ENCODE data around the gene RCVRN. TPM values are rescaled to one million over a fixed set of nuclear protein-coding genes. Genes with fewer than 3 reads are reported as not detected.

RCVRN gene
- total and polyA plus RNA-seq, 10 donors, result 0.03 to 1.4 (median 0.31) TPM

DNA sequence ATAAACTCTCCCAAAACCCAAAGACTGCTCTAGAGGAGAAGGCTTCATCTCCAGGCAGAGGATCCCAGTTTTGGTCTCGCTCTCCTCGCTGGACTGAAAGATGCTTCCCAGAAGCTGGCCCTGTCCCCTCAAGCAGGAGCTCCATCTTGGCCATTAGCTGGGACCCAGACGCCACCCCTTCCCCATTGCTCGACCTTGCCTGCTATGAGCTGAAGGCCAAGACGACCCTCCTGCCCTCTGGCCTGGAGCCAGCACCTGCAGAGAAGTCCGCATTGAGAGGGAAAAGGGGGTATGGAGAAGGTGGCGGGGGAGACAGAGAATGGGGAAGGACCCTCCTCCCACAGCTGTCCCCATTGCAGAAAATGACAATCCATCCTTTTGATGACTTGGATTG is 3.6 kb upstream of the RCVRN start:
- no peaks in the 10 kb centered on the region for H3K9me3 ChIP-seq
- no peaks in the 10 kb centered on the region for H3K4me1 ChIP-seq
- peaks cover 0 to 16% (median 0%) of the 10 kb centered on the region in 7 donors for H3K27me3 ChIP-seq (replicated peaks in 1 of 7)
- 60 to 75% (median 72%) methylated on average over 7 of the region's 7 CpGs for WGBS, 5 donors
- H3K4me3 ChIP-seq, result no peak overlapping the region
- peak; percentile 59 for DNase-seq
- no peak overlapping the region for H3K27ac ChIP-seq
- peaks cover 0 to 24% (median 0%) of the 10 kb centered on the region in 6 donors for H3K36me3 ChIP-seq
- intact Hi-C loops (cut with DNase I; ENCODE audit: low total_unique reads), result no loop called here
- TF ChIP-seq, protein P1, sequence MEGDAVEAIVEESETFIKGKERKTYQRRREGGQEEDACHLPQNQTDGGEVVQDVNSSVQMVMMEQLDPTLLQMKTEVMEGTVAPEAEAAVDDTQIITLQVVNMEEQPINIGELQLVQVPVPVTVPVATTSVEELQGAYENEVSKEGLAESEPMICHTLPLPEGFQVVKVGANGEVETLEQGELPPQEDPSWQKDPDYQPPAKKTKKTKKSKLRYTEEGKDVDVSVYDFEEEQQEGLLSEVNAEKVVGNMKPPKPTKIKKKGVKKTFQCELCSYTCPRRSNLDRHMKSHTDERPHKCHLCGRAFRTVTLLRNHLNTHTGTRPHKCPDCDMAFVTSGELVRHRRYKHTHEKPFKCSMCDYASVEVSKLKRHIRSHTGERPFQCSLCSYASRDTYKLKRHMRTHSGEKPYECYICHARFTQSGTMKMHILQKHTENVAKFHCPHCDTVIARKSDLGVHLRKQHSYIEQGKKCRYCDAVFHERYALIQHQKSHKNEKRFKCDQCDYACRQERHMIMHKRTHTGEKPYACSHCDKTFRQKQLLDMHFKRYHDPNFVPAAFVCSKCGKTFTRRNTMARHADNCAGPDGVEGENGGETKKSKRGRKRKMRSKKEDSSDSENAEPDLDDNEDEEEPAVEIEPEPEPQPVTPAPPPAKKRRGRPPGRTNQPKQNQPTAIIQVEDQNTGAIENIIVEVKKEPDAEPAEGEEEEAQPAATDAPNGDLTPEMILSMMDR (IDR thresholded peaks at IDR 0.05 in 8 of 11, conservative IDR thresholded peaks at IDR 0.05 in 3 of 11), result no peak
- no peak for TF ChIP-seq POLR2A (IDR thresholded peaks at IDR 0.05)
- no peak for TF ChIP-seq POLR2AphosphoS5 (IDR thresholded peaks at IDR 0.05)

DNA sequence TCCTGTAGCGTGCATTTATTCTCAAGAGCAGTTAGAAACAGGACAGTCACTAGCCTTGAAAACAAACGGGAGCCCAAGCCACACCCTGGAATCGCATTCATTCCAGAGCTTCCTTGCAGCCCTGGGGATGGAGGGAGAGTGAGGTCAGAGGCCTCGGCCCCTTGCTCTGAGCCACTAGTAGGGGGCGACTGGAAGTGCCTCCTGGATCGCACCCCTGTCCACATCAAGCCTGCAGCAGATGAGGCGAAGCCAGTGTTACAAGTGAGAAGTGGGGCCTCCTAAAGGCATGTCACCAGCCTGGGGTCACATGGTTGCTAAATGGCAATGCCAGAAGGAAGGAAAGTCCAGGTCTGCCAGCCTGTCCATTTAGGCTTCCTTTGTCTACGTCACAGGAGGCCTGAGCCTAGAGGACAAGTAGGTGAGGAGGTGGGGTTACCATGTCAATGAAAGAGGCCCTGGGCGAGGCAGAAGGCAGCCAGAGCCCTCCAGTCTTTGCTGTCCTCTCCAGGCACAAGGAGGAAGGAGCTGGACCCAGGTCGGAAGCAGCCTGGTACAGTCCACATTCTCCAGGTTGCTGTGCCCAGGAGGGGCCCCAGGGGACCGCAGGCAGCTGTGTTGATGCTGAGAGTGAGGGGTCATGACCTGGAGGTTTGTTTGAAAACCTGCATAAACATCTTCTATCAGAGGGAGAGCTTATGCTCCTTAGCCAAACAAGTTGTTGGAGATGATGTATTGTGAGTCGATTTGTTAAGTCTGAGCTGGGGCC is 3.0 kb upstream of the RCVRN start:
- Histone ChIP-seq H3K9me3 (no peaks in the 10 kb centered on the region), H3K27ac (no peak overlapping the region), H3K4me1 (no peaks in the 10 kb centered on the region), H3K36me3 (peaks cover 0 to 19% (median 0%) of the 10 kb centered on the region in 6 donors), H3K27me3 (replicated peaks in 1 of 7) (peaks cover 0 to 22% (median 0%) of the 10 kb centered on the region in 7 donors), H3K4me3 (no peak overlapping the region)
- intact Hi-C loops (cut with DNase I; ENCODE audit: low total_unique reads), result no loop called here
- TF ChIP-seq POLR2AphosphoS5 (IDR thresholded peaks at IDR 0.05), result no peak
- TF ChIP-seq, protein P1 (IDR thresholded peaks at IDR 0.05 in 8 of 11, conservative IDR thresholded peaks at IDR 0.05 in 3 of 11), result no peak
- TF ChIP-seq POLR2A (IDR thresholded peaks at IDR 0.05), result no peak
- 49 to 60% (median 58%) methylated on average over 11 to 12 of the region's 12 CpGs for WGBS, 5 donors
- peak; percentile 43 for DNase-seq

DNA sequence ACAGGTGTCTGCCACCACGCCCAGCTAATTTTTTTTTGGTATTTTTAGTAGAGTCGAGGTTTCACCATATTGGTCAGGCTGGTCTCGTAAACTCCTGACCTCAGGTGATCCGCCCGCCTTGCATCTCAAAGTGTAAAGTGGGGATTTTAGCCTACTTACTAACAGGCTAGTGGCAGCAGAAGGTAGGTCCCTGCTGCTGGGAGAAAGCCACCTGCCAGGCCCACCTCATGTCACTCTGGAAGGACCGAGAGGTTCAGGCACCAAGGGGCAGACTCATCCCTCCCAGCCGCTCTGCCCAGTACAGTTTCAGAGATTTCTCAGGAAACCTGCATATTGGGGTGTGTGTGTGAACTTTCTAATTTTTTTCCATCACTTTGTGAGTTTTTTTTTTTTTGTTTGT is 2.1 kb upstream of the RCVRN start:
- TF ChIP-seq POLR2AphosphoS5 (IDR thresholded peaks at IDR 0.05) (no peak), POLR2A (IDR thresholded peaks at IDR 0.05) (no peak)
- TF ChIP-seq, protein P1 (IDR thresholded peaks at IDR 0.05 in 8 of 11, conservative IDR thresholded peaks at IDR 0.05 in 3 of 11), result no peak
- WGBS, 5 donors, result 55 to 93% (median 86%) methylated on average over 7 of the region's 7 CpGs
- Histone ChIP-seq H3K4me3 (no peak overlapping the region), H3K27me3 (replicated peaks in 1 of 7) (peaks cover 0 to 23% (median 0%) of the 10 kb centered on the region in 7 donors), H3K27ac (no peak overlapping the region), H3K9me3 (no peaks in the 10 kb centered on the region), H3K36me3 (peaks cover 0 to 9% (median 0%) of the 10 kb centered on the region in 6 donors), H3K4me1 (no peaks in the 10 kb centered on the region)
- intact Hi-C loops (cut with DNase I; ENCODE audit: low total_unique reads), result no loop called here
- DNase-seq, result peak; percentile 17

DNA sequence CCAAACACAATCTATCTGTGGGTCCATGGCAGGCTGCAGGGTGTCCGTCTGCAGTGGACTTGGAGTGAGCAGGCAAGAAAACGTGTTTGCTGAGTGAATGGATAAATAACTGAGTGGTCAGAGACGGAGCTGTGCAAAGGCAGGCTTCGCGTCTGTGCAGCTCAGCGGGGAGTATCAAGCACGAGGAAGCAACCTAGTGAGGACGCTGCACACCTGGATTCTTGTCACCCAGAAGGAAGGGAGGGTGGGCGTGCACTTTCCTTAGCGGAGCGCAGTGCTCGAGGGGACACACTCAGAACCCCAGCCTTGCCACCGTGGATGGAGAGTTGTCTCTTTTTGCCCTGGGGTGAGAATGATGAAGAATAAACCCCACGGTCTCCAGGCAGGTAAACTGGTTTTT is 1.5 kb upstream of the RCVRN start:
- Histone ChIP-seq H3K36me3 (peaks cover 0 to 5% (median 0%) of the 10 kb centered on the region in 6 donors), H3K27me3 (replicated peaks in 1 of 7) (peaks cover 0 to 28% (median 0%) of the 10 kb centered on the region in 7 donors), H3K4me3 (no peak overlapping the region), H3K27ac (no peak overlapping the region), H3K4me1 (no peaks in the 10 kb centered on the region), H3K9me3 (no peaks in the 10 kb centered on the region)
- DNase-seq, result peak; percentile 28
- intact Hi-C loops (cut with DNase I; ENCODE audit: low total_unique reads), result no loop called here
- TF ChIP-seq POLR2A (IDR thresholded peaks at IDR 0.05) (no peak), POLR2AphosphoS5 (IDR thresholded peaks at IDR 0.05) (peak in 1 of 3 donors; percentile 8)
- WGBS, 5 donors, result 75 to 82% (median 79%) methylated on average over 14 of the region's 14 CpGs

All from spleen (tissue), 11 donors.